ENCODE results near the gene PRAMEF20. TPM values are rescaled to one million over a fixed set of nuclear protein-coding genes. Genes with fewer than 3 reads are reported as not detected.
"Not testable (repeated sequence)": the region's sequence is repeated elsewhere in the genome, so short reads cannot be mapped to it uniquely, and the experiment has no call there.

PRAMEF20 gene
- total RNA-seq (not detected), polyA plus RNA-seq (not detected)

- intact Hi-C loops (cut with DNase I); DNase-seq: not testable (repeated sequence)
- WGBS, 2 donors: 82 to 84% methylated on average over 4 of the region's 4 CpGs
These were observed at the start of gene PRAMEF20 for GRCh38 chr1:13410150-13410549. Gene PRAMEF20 (plus strand): TSS chr1:13410450. CDS start chr1:13416355, 5,905 bp downstream.

GRCh38 chr1:13362364-13362763 is 47.9 kb upstream of the PRAMEF20 start:
- 75 to 80% methylated on average over 1 of the region's 7 CpGs for WGBS, 2 donors
- DNase-seq; H3K36me3 ChIP-seq; H3K4me3 ChIP-seq; H3K27ac ChIP-seq; H3K4me1 ChIP-seq; H3K9me3 ChIP-seq; intact Hi-C loops (cut with DNase I); H3K27me3 ChIP-seq: not testable (repeated sequence)

More at GRCh38 chr1:13410150-13410549, at the start of gene PRAMEF20:
- not testable (repeated sequence) for H3K36me3 ChIP-seq, H3K27ac ChIP-seq, H3K4me3 ChIP-seq, H3K9me3 ChIP-seq, H3K27me3 ChIP-seq, H3K4me1 ChIP-seq

- DNase-seq; H3K4me1 ChIP-seq; H3K27ac ChIP-seq; H3K4me3 ChIP-seq; H3K27me3 ChIP-seq; H3K36me3 ChIP-seq; H3K9me3 ChIP-seq; intact Hi-C loops (cut with DNase I): not testable (repeated sequence)
- WGBS, 2 donors: 77 to 83% methylated on average over 2 to 3 of the region's 4 CpGs
These were observed 45.3 kb upstream of the PRAMEF20 start for GRCh38 chr1:13364928-13365327.

GRCh38 chr1:13366536-13366935 is 43.7 kb upstream of the PRAMEF20 start:
- H3K4me3 ChIP-seq; H3K27me3 ChIP-seq; H3K27ac ChIP-seq; H3K4me1 ChIP-seq; intact Hi-C loops (cut with DNase I); H3K36me3 ChIP-seq; DNase-seq; H3K9me3 ChIP-seq: not testable (repeated sequence)
- 84 to 89% methylated on average over 3 of the region's 3 CpGs for WGBS, 2 donors

GRCh38 chr1:13368544-13368943 is 41.7 kb upstream of the PRAMEF20 start:
- H3K4me3 ChIP-seq; H3K4me1 ChIP-seq; H3K36me3 ChIP-seq; DNase-seq; intact Hi-C loops (cut with DNase I); H3K27ac ChIP-seq; H3K27me3 ChIP-seq; H3K9me3 ChIP-seq: not testable (repeated sequence)
- WGBS, 2 donors: 55 to 83% methylated on average over 3 to 4 of the region's 4 CpGs

- intact Hi-C loops (cut with DNase I); DNase-seq; H3K4me3 ChIP-seq; H3K4me1 ChIP-seq; H3K9me3 ChIP-seq; H3K27me3 ChIP-seq; H3K27ac ChIP-seq; H3K36me3 ChIP-seq: not testable (repeated sequence)
- 85 to 88% methylated on average over 3 of the region's 3 CpGs for WGBS, 2 donors
These were observed 31.3 kb upstream of the PRAMEF20 start for GRCh38 chr1:13378983-13379382.

- H3K4me1 ChIP-seq; H3K4me3 ChIP-seq; intact Hi-C loops (cut with DNase I); H3K9me3 ChIP-seq; DNase-seq; H3K36me3 ChIP-seq; H3K27me3 ChIP-seq; H3K27ac ChIP-seq: not testable (repeated sequence)
- 57 to 82% methylated on average over 3 of the region's 3 CpGs for WGBS, 2 donors
These were observed 29.9 kb upstream of the PRAMEF20 start for GRCh38 chr1:13380380-13380779.

- H3K27me3 ChIP-seq; H3K4me1 ChIP-seq; H3K27ac ChIP-seq; H3K4me3 ChIP-seq; H3K9me3 ChIP-seq; DNase-seq; intact Hi-C loops (cut with DNase I); H3K36me3 ChIP-seq: not testable (repeated sequence)
These were observed 20.9 kb upstream of the PRAMEF20 start, which contains the start of gene PRAMEF17 for GRCh38 chr1:13389332-13389731. Gene PRAMEF17 (plus strand): TSS chr1:13389632. CDS start chr1:13389658, 26 bp downstream.

GRCh38 chr1:13393004-13393403 is 17.2 kb upstream of the PRAMEF20 start:
- H3K4me1 ChIP-seq; H3K4me3 ChIP-seq; H3K9me3 ChIP-seq; H3K27ac ChIP-seq; H3K27me3 ChIP-seq; intact Hi-C loops (cut with DNase I); H3K36me3 ChIP-seq; DNase-seq: not testable (repeated sequence)
- WGBS, 2 donors: 68 to 76% methylated on average over 7 of the region's 7 CpGs

- DNase-seq; intact Hi-C loops (cut with DNase I); H3K9me3 ChIP-seq; H3K36me3 ChIP-seq; H3K27me3 ChIP-seq; H3K4me3 ChIP-seq; H3K4me1 ChIP-seq; H3K27ac ChIP-seq: not testable (repeated sequence)
- 94 to 97% methylated on average over 32 of the region's 32 CpGs for WGBS, 2 donors
These were observed 15.5 kb upstream of the PRAMEF20 start for GRCh38 chr1:13394761-13395160.

- H3K4me3 ChIP-seq; DNase-seq; H3K36me3 ChIP-seq; H3K27me3 ChIP-seq; intact Hi-C loops (cut with DNase I); H3K27ac ChIP-seq; H3K4me1 ChIP-seq; H3K9me3 ChIP-seq: not testable (repeated sequence)
- 94 to 96% methylated on average over 22 of the region's 22 CpGs for WGBS, 2 donors
These were observed 14.9 kb upstream of the PRAMEF20 start for GRCh38 chr1:13395311-13395710.

Data from sigmoid colon (tissue), 7 donors.